ENCODE results near the gene PRDM5.
A peak's percentile ranks its signal among the peaks of the same experiment; 100 is the strongest.
"Not testable (repeated sequence)": the region's sequence is repeated elsewhere in the genome, so short reads cannot be mapped to it uniquely, and the experiment has no call there.

The PRDM5 gene

GRCh38 chr4:120753854-120754253 lies 168.7 kb downstream of the PRDM5 start:
- Histone ChIP-seq H3K9ac (ENCODE audit: low read depth, low read length) (no peak overlapping the region), H3K27ac (ENCODE audit: low read depth, low read length) (no peak overlapping the region), H3K4me3 (ENCODE audit: low read depth, low read length) (no peak overlapping the region)

GRCh38 chr4:120750152-120750525 lies 172.4 kb downstream of the PRDM5 start:
- H3K27me3 ChIP-seq (ENCODE audit: control insufficient read depth, insufficient read depth, low read length): no peaks in the 10 kb centered on the region
- H3K4me3 ChIP-seq (ENCODE audit: low read depth, low read length): no peak overlapping the region
- peaks cover 4% of the 10 kb centered on the region; the same call in 1 of the 2 replicates for H3K36me3 ChIP-seq (ENCODE audit: control insufficient read depth, insufficient read depth, low read length)
- H3K27ac ChIP-seq (ENCODE audit: low read depth, low read length): no peak overlapping the region
- H3K9me3 ChIP-seq (ENCODE audit: control insufficient read depth, insufficient read depth, low read length): peaks cover 8% of the 10 kb centered on the region; the same call in 1 of the 2 replicates
- H3K9ac ChIP-seq (ENCODE audit: low read depth, low read length): no peak overlapping the region
- H3K4me1 ChIP-seq (ENCODE audit: control insufficient read depth, insufficient read depth, low read length): 0 out of 2 replicates have a peak, but pooled peaks cover 5% of the 10 kb centered on the region

More at GRCh38 chr4:120753854-120754253, 168.7 kb downstream of the PRDM5 start:
- Histone ChIP-seq H3K36me3 (ENCODE audit: control insufficient read depth, insufficient read depth, low read length) (peaks cover 4% of the 10 kb centered on the region; the same call in 1 of the 2 replicates), H3K9me3 (ENCODE audit: control insufficient read depth, insufficient read depth, low read length) (peaks cover 8% of the 10 kb centered on the region; the same call in 1 of the 2 replicates), H3K4me1 (ENCODE audit: control insufficient read depth, insufficient read depth, low read length) (0 out of 2 replicates have a peak, but pooled peaks cover 5% of the 10 kb centered on the region), H3K27me3 (ENCODE audit: control insufficient read depth, insufficient read depth, low read length) (no peaks in the 10 kb centered on the region)

GRCh38 chr4:120749445-120750151 lies 172.9 kb downstream of the PRDM5 start:
- Histone ChIP-seq H3K4me3 (ENCODE audit: low read depth, low read length) (no peak overlapping the region), H3K4me1 (ENCODE audit: control insufficient read depth, insufficient read depth, low read length) (0 out of 2 replicates have a peak, but pooled peaks cover 5% of the 10 kb centered on the region), H3K27me3 (ENCODE audit: control insufficient read depth, insufficient read depth, low read length) (no peaks in the 10 kb centered on the region), H3K9ac (ENCODE audit: low read depth, low read length) (no peak overlapping the region), H3K9me3 (ENCODE audit: control insufficient read depth, insufficient read depth, low read length) (peaks cover 8% of the 10 kb centered on the region; the same call in 1 of the 2 replicates), H3K27ac (ENCODE audit: low read depth, low read length) (no peak overlapping the region), H3K36me3 (ENCODE audit: control insufficient read depth, insufficient read depth, low read length) (peaks cover 4% of the 10 kb centered on the region; the same call in 1 of the 2 replicates)

- H3K36me3 ChIP-seq (ENCODE audit: control insufficient read depth, insufficient read depth, low read length); H3K4me1 ChIP-seq (ENCODE audit: control insufficient read depth, insufficient read depth, low read length); H3K9me3 ChIP-seq (ENCODE audit: control insufficient read depth, insufficient read depth, low read length); H3K9ac ChIP-seq (ENCODE audit: low read depth, low read length); H3K27ac ChIP-seq (ENCODE audit: low read depth, low read length); H3K27me3 ChIP-seq (ENCODE audit: control insufficient read depth, insufficient read depth, low read length): not testable (repeated sequence)
- peak overlapping the region; percentile 40; the same call in 1 of the 2 replicates for H3K4me3 ChIP-seq (ENCODE audit: low read depth, low read length)
These were observed 180.9 kb downstream of the PRDM5 start for GRCh38 chr4:120741636-120742035.

- H3K27ac ChIP-seq (ENCODE audit: low read depth, low read length): no peak overlapping the region
- H3K36me3 ChIP-seq (ENCODE audit: control insufficient read depth, insufficient read depth, low read length): no peaks in the 10 kb centered on the region
- H3K4me3 ChIP-seq (ENCODE audit: low read depth, low read length): no peak overlapping the region
- H3K27me3 ChIP-seq (ENCODE audit: control insufficient read depth, insufficient read depth, low read length): no peaks in the 10 kb centered on the region
- H3K4me1 ChIP-seq (ENCODE audit: control insufficient read depth, insufficient read depth, low read length): peaks cover 14% of the 10 kb centered on the region; the same call in 1 of the 2 replicates
- no peaks in the 10 kb centered on the region for H3K9me3 ChIP-seq (ENCODE audit: control insufficient read depth, insufficient read depth, low read length)
- no peak overlapping the region for H3K9ac ChIP-seq (ENCODE audit: low read depth, low read length)
These were observed 186.2 kb downstream of the PRDM5 start for GRCh38 chr4:120736312-120736711.

- H3K27me3 ChIP-seq (ENCODE audit: control insufficient read depth, insufficient read depth, low read length): no peaks in the 10 kb centered on the region
- no peaks in the 10 kb centered on the region for H3K9me3 ChIP-seq (ENCODE audit: control insufficient read depth, insufficient read depth, low read length)
- peaks cover 14% of the 10 kb centered on the region for H3K4me1 ChIP-seq (ENCODE audit: control insufficient read depth, insufficient read depth, low read length)
- no peak overlapping the region for H3K9ac ChIP-seq (ENCODE audit: low read depth, low read length)
- no peaks in the 10 kb centered on the region for H3K36me3 ChIP-seq (ENCODE audit: control insufficient read depth, insufficient read depth, low read length)
- H3K27ac ChIP-seq (ENCODE audit: low read depth, low read length): no peak overlapping the region
- H3K4me3 ChIP-seq (ENCODE audit: low read depth, low read length): no peak overlapping the region
These were observed 188.6 kb downstream of the PRDM5 start for GRCh38 chr4:120733968-120734367.

- no peak overlapping the region for H3K4me3 ChIP-seq (ENCODE audit: low read depth, low read length)
- no peak overlapping the region for H3K9ac ChIP-seq (ENCODE audit: low read depth, low read length)
- no peak overlapping the region for H3K27ac ChIP-seq (ENCODE audit: low read depth, low read length)
- peaks cover 14% of the 10 kb centered on the region for H3K4me1 ChIP-seq (ENCODE audit: control insufficient read depth, insufficient read depth, low read length)
- H3K36me3 ChIP-seq (ENCODE audit: control insufficient read depth, insufficient read depth, low read length): 0 out of 2 replicates have a peak, but pooled peaks cover 2% of the 10 kb centered on the region
- no peaks in the 10 kb centered on the region for H3K9me3 ChIP-seq (ENCODE audit: control insufficient read depth, insufficient read depth, low read length)
- H3K27me3 ChIP-seq (ENCODE audit: control insufficient read depth, insufficient read depth, low read length): no peaks in the 10 kb centered on the region
These were observed 189.5 kb downstream of the PRDM5 start for GRCh38 chr4:120733054-120733453.

- Histone ChIP-seq H3K9ac (ENCODE audit: low read depth, low read length) (no peak overlapping the region), H3K9me3 (ENCODE audit: control insufficient read depth, insufficient read depth, low read length) (no peaks in the 10 kb centered on the region), H3K4me3 (ENCODE audit: low read depth, low read length) (no peak overlapping the region), H3K27me3 (ENCODE audit: control insufficient read depth, insufficient read depth, low read length) (no peaks in the 10 kb centered on the region), H3K36me3 (ENCODE audit: control insufficient read depth, insufficient read depth, low read length) (0 out of 2 replicates have a peak, but pooled peaks cover 2% of the 10 kb centered on the region), H3K27ac (ENCODE audit: low read depth, low read length) (no peak overlapping the region), H3K4me1 (ENCODE audit: control insufficient read depth, insufficient read depth, low read length) (peaks cover 14% of the 10 kb centered on the region)
These were observed 191.0 kb downstream of the PRDM5 start for GRCh38 chr4:120731561-120731960.

GRCh38 chr4:120730777-120731320 lies 191.7 kb downstream of the PRDM5 start:
- no peaks in the 10 kb centered on the region for H3K27me3 ChIP-seq (ENCODE audit: control insufficient read depth, insufficient read depth, low read length)
- H3K27ac ChIP-seq (ENCODE audit: low read depth, low read length): no peak overlapping the region
- peaks cover 14% of the 10 kb centered on the region for H3K4me1 ChIP-seq (ENCODE audit: control insufficient read depth, insufficient read depth, low read length)
- H3K36me3 ChIP-seq (ENCODE audit: control insufficient read depth, insufficient read depth, low read length): 0 out of 2 replicates have a peak, but pooled peaks cover 2% of the 10 kb centered on the region
- H3K9me3 ChIP-seq (ENCODE audit: control insufficient read depth, insufficient read depth, low read length): no peaks in the 10 kb centered on the region
- H3K9ac ChIP-seq (ENCODE audit: low read depth, low read length): no peak overlapping the region
- no peak overlapping the region for H3K4me3 ChIP-seq (ENCODE audit: low read depth, low read length)

GRCh38 chr4:120728892-120729675 lies 193.4 kb downstream of the PRDM5 start:
- Histone ChIP-seq H3K27ac (ENCODE audit: low read depth, low read length) (no peak overlapping the region), H3K4me3 (ENCODE audit: low read depth, low read length) (no peak overlapping the region), H3K9me3 (ENCODE audit: control insufficient read depth, insufficient read depth, low read length) (no peaks in the 10 kb centered on the region), H3K9ac (ENCODE audit: low read depth, low read length) (no peak overlapping the region), H3K4me1 (ENCODE audit: control insufficient read depth, insufficient read depth, low read length) (peaks cover 19% of the 10 kb centered on the region), H3K27me3 (ENCODE audit: control insufficient read depth, insufficient read depth, low read length) (no peaks in the 10 kb centered on the region), H3K36me3 (ENCODE audit: control insufficient read depth, insufficient read depth, low read length) (0 out of 2 replicates have a peak, but pooled peaks cover 2% of the 10 kb centered on the region)
